Measurements from ENCODE around the gene THAP2. TPM values are rescaled to one million over a fixed set of nuclear protein-coding genes. Genes with fewer than 3 reads are reported as not detected.

THAP2 gene
- total and polyA plus RNA-seq, 4 donors, result 2.7 to 10.5 (median 4.1) TPM

DNA sequence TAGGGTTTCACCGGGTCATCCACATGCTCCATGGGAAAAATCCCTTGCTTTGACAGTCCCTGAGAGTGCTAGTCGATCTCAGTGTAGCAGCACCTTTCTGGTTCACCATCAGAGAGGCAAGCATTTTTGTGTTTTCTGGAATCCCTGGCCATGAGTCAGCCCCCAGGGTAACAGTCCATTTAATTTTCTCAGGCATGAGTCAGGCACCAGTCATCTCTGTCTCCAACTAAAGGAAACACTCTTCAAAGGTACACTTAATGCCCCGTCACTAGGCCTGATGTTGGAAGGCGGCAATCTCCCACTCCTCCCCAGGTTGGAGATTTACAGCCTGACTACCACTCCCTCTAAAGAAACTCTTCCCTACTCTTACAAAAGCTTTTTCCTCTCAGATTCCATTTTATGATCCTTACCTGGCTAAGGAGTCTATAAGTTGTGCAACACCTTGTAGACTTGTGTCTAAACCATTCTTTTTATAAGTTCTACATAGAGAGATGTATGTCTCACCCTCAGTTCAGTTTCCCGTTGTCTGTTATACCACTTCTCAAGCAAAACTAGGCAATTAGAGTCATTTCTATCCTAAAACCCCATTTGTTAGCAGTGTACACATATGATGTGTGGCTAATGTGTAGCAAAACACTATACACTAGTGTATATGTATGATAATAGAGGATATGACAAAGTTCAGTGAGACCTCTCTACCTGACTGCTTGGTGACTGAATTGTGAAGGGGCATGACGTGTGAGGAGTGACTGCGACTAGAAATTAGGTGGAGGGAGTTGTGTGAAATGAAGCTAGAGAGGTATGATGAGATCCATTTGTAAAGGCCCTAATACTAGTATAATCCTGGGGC is 46.4 kb downstream of the THAP2 start:
- ATAC-seq (ENCODE audit: insufficient read depth, low FRiP score) (no peak), DNase-seq (no peak)
- H3K9ac ChIP-seq (ENCODE audit: insufficient read depth in 1 of 2, low read length in 2 of 2), result no peak overlapping the region
- peaks cover 0 to 4% (median 0%) of the 10 kb centered on the region in 4 donors for H3K9me3 ChIP-seq (ENCODE audit: control insufficient read depth in 4 of 4, insufficient read depth in 3 of 4, low read length in 3 of 4)
- peaks cover 0 to 2% (median 0%) of the 10 kb centered on the region in 5 donors for H3K4me1 ChIP-seq (ENCODE audit: control insufficient read depth in 5 of 5, insufficient read depth in 5 of 5, low read length in 5 of 5)
- no peak overlapping the region for H3K4me3 ChIP-seq
- H3K36me3 ChIP-seq (ENCODE audit: control insufficient read depth in 4 of 4, insufficient read depth in 4 of 4, low read length in 4 of 4), result peaks cover 0 to 2% (median 0%) of the 10 kb centered on the region in 4 donors
- H3K27me3 ChIP-seq (ENCODE audit: control insufficient read depth in 3 of 3, insufficient read depth in 3 of 3, low read length in 2 of 3), result no peaks in the 10 kb centered on the region
- 91 to 94% methylated on average over 7 of the region's 7 CpGs for WGBS, 2 donors
- TF ChIP-seq, protein P1, sequence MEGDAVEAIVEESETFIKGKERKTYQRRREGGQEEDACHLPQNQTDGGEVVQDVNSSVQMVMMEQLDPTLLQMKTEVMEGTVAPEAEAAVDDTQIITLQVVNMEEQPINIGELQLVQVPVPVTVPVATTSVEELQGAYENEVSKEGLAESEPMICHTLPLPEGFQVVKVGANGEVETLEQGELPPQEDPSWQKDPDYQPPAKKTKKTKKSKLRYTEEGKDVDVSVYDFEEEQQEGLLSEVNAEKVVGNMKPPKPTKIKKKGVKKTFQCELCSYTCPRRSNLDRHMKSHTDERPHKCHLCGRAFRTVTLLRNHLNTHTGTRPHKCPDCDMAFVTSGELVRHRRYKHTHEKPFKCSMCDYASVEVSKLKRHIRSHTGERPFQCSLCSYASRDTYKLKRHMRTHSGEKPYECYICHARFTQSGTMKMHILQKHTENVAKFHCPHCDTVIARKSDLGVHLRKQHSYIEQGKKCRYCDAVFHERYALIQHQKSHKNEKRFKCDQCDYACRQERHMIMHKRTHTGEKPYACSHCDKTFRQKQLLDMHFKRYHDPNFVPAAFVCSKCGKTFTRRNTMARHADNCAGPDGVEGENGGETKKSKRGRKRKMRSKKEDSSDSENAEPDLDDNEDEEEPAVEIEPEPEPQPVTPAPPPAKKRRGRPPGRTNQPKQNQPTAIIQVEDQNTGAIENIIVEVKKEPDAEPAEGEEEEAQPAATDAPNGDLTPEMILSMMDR (IDR thresholded peaks at IDR 0.05; ENCODE audit: control extremely low read depth, extremely low read depth), result no peak
- H3K27ac ChIP-seq (ENCODE audit: low read depth in 1 of 2, low read length in 1 of 2), result no peak overlapping the region

GRCh38 chr12:71718611-71719010 is 54.5 kb downstream of the THAP2 start:
- Histone ChIP-seq H3K4me3 (no peak overlapping the region), H3K27ac (ENCODE audit: low read depth in 1 of 2, low read length in 1 of 2) (no peak overlapping the region), H3K27me3 (ENCODE audit: control insufficient read depth in 3 of 3, insufficient read depth in 3 of 3, low read length in 2 of 3) (no peaks in the 10 kb centered on the region), H3K36me3 (ENCODE audit: control insufficient read depth in 4 of 4, insufficient read depth in 4 of 4, low read length in 4 of 4) (no peaks in the 10 kb centered on the region), H3K9ac (ENCODE audit: insufficient read depth in 1 of 2, low read length in 2 of 2) (no peak overlapping the region), H3K9me3 (ENCODE audit: control insufficient read depth in 4 of 4, insufficient read depth in 3 of 4, low read length in 3 of 4) (no peaks in the 10 kb centered on the region), H3K4me1 (ENCODE audit: control insufficient read depth in 5 of 5, insufficient read depth in 5 of 5, low read length in 5 of 5) (no peaks in the 10 kb centered on the region)
- no peak for ATAC-seq (ENCODE audit: insufficient read depth, low FRiP score)
- TF ChIP-seq, protein P1 (IDR thresholded peaks at IDR 0.05; ENCODE audit: control extremely low read depth, extremely low read depth), result no peak
- DNase-seq, result no peak

GRCh38 chr12:71719647-71720370 is 55.7 kb downstream of the THAP2 start:
- no peaks in the 10 kb centered on the region for H3K36me3 ChIP-seq (ENCODE audit: control insufficient read depth in 4 of 4, insufficient read depth in 4 of 4, low read length in 4 of 4)
- TF ChIP-seq, protein P1 (IDR thresholded peaks at IDR 0.05; ENCODE audit: control extremely low read depth, extremely low read depth), result no peak
- no peaks in the 10 kb centered on the region for H3K4me1 ChIP-seq (ENCODE audit: control insufficient read depth in 5 of 5, insufficient read depth in 5 of 5, low read length in 5 of 5)
- DNase-seq (no peak), ATAC-seq (ENCODE audit: insufficient read depth, low FRiP score) (peak; percentile 41)
- H3K27ac ChIP-seq (ENCODE audit: low read depth in 1 of 2, low read length in 1 of 2), result no peak overlapping the region
- H3K27me3 ChIP-seq (ENCODE audit: control insufficient read depth in 3 of 3, insufficient read depth in 3 of 3, low read length in 2 of 3), result no peaks in the 10 kb centered on the region
- no peak overlapping the region for H3K9ac ChIP-seq (ENCODE audit: insufficient read depth in 1 of 2, low read length in 2 of 2)
- WGBS, 2 donors, result 84 to 94% methylated on average over 5 of the region's 5 CpGs
- no peaks in the 10 kb centered on the region for H3K9me3 ChIP-seq (ENCODE audit: control insufficient read depth in 4 of 4, insufficient read depth in 3 of 4, low read length in 3 of 4)
- H3K4me3 ChIP-seq, result no peak overlapping the region
